Measurements from ENCODE around the gene PANX2. TPM values are rescaled to one million over a fixed set of nuclear protein-coding genes. Genes with fewer than 3 reads are reported as not detected.

The PANX2 gene
- total RNA-seq, 1 donor from 2014 or later = 0.58 TPM

DNA sequence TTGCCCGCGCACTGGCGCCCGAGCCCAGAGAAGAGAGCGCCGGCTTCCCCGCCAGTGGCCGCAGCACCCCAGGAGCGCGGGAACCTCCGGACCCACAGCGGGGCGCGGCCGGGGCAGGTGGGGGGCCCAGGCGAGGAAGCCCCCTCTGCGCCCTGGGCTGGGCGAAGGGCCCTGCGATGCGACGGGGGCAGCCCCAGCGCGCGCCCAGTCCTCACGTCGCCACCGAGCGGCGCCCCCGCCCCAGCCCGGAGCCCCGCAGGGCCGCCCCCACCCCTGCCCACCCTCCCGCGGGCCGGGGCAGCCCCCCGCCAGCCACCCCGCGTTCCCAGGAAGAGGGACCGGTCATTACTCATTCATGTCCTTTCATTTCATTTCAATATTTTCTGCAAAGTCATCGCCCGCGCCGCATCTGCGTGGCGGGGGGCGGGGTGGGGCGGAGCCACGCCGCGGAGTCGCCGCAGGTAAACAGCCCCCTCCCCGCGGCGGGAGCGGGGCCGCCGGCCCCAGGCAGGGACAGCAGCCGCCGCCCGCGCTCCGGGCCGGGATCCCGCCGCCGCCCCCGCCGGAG, 673 bp upstream of the PANX2 start:
- no peak for TF ChIP-seq CTCF (IDR thresholded peaks at IDR 0.05; ENCODE audit: borderline replicate concordance)

DNA sequence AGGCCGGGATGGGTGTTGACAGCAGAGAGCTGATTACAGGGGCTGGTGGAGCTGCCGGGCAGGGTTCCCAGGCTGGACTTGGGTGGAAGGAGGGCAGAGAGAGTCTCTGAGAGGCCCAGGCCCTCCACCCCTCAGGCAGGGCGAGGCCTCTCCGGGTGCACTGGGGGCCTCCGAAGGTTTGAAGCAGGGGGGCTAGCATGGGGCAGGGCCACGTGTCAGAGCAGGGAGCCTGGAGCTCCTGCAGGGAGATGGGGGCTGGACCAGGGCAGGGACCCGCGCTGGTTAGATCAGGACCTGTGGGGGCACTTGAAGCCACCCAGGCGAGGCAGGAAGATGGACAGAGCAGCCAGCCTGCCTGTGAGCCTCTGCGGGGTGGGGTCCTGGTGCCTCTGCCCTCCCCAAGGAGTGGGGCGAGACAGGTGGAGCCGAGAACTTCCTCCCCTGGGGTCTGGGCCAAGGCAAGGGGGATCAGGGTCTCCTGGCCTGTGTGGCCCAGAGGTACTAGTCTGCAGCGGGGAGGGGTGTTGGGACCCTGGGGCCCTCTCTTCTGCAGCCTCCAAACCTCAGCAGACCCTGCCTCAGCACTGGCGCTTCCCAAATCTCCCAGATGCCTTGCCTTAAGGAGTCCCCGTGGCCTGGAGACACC, 911 bp downstream of the PANX2 start:
- Histone ChIP-seq H3K4me3 (no peak overlapping the region), H3K9me3 (replicated peaks) (no peaks in the 10 kb centered on the region), H3K27ac (replicated peaks) (no peak overlapping the region), H3K36me3 (no peaks in the 10 kb centered on the region), H3K27me3 (ENCODE audit: low read depth) (peaks cover 74% of the 10 kb centered on the region), H3K4me1 (peaks cover 13% of the 10 kb centered on the region)
- TF ChIP-seq CTCF (IDR thresholded peaks at IDR 0.05; ENCODE audit: borderline replicate concordance) = no peak
- intact Hi-C loops (cut with micrococcal nuclease) = no loop called here
- DNase-seq = no peak

More for the DNA sequence above, 673 bp upstream of the PANX2 start:
- Histone ChIP-seq H3K9me3 (replicated peaks) (no peaks in the 10 kb centered on the region), H3K36me3 (no peaks in the 10 kb centered on the region), H3K27ac (replicated peaks) (no peak overlapping the region), H3K4me3 (peak overlapping the region; percentile 61), H3K4me1 (peaks cover 13% of the 10 kb centered on the region), H3K27me3 (ENCODE audit: low read depth) (peaks cover 58% of the 10 kb centered on the region)
- intact Hi-C loops (cut with micrococcal nuclease) = no loop called here
- DNase-seq = no peak

DNA sequence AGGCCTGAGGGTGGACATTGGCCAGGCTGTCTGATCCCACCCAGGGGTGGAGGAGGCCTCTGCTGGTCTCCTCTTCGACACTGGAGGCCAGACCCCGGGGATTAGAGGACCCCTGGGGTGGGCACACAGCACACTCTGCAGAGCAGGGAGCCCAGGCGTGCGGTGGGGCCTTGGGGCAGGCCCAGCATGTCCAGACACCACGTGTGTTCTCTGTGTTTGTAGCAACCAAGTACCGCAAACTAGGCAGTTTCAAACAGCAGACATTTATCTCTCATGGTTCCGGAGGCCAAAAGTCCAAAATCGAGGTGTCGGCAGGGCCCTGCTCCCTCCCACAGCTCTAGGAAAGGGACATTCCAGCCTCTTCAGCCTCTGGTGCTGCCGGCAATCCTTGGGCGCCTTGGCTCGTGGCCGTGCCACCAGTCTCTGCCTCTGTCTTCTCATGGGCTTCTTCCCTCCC, 1.5 kb downstream of the PANX2 start:
- no peak for TF ChIP-seq CTCF (IDR thresholded peaks at IDR 0.05; ENCODE audit: borderline replicate concordance)
- no peak overlapping the region for H3K4me3 ChIP-seq
- intact Hi-C loops (cut with micrococcal nuclease) = no loop called here
- H3K36me3 ChIP-seq = no peaks in the 10 kb centered on the region
- H3K4me1 ChIP-seq = peaks cover 13% of the 10 kb centered on the region
- DNase-seq = no peak
- no peaks in the 10 kb centered on the region for H3K9me3 ChIP-seq (replicated peaks)
- peaks cover 80% of the 10 kb centered on the region for H3K27me3 ChIP-seq (ENCODE audit: low read depth)
- H3K27ac ChIP-seq (replicated peaks) = no peak overlapping the region

GRCh38 chr22:50173311-50173982, 2.9 kb downstream of the PANX2 start:
- Histone ChIP-seq H3K4me1 (peaks cover 13% of the 10 kb centered on the region), H3K4me3 (no peak overlapping the region), H3K36me3 (no peaks in the 10 kb centered on the region), H3K9me3 (replicated peaks) (no peaks in the 10 kb centered on the region), H3K27ac (replicated peaks) (no peak overlapping the region), H3K27me3 (ENCODE audit: low read depth) (peaks cover 94% of the 10 kb centered on the region)
- no peak for DNase-seq
- intact Hi-C loops (cut with micrococcal nuclease) = no loop called here
- no peak for TF ChIP-seq CTCF (IDR thresholded peaks at IDR 0.05; ENCODE audit: borderline replicate concordance)

GRCh38 chr22:50173983-50174355, 3.4 kb downstream of the PANX2 start:
- Histone ChIP-seq H3K9me3 (replicated peaks) (no peaks in the 10 kb centered on the region), H3K4me3 (no peak overlapping the region), H3K4me1 (peaks cover 13% of the 10 kb centered on the region), H3K27ac (replicated peaks) (no peak overlapping the region), H3K36me3 (no peaks in the 10 kb centered on the region), H3K27me3 (ENCODE audit: low read depth) (peaks cover 94% of the 10 kb centered on the region)
- no peak for DNase-seq
- intact Hi-C loops (cut with micrococcal nuclease) = no loop called here
- TF ChIP-seq CTCF (IDR thresholded peaks at IDR 0.05; ENCODE audit: borderline replicate concordance) = no peak

All from left ventricle myocardium inferior (tissue), 1 donor.